ENCODE results near the gene INAFM2. TPM values are rescaled to one million over a fixed set of nuclear protein-coding genes. Genes with fewer than 3 reads are reported as not detected.

INAFM2 gene
- total and polyA plus RNA-seq, 4 donors = 3.3 to 5.7 (median 4.4) TPM

GRCh38 chr15:40295297-40295696, 28.2 kb upstream of the INAFM2 start:
- Histone ChIP-seq H3K9ac (ENCODE audit: low read depth in 1 of 2, low read length in 2 of 2) (no peak overlapping the region), H3K9me3 (ENCODE audit: control insufficient read depth in 4 of 4, low read length in 3 of 4) (peaks cover 0 to 1% (median 0%) of the 10 kb centered on the region in 4 donors), H3K36me3 (ENCODE audit: control insufficient read depth in 4 of 4, insufficient read depth in 3 of 4, low read depth in 1 of 4, low read length in 3 of 4) (peaks cover 0 to 2% (median 0%) of the 10 kb centered on the region in 4 donors), H3K4me1 (ENCODE audit: control insufficient read depth in 4 of 4, insufficient read depth in 4 of 4, low read length in 3 of 4) (peaks cover 0 to 6% (median 3%) of the 10 kb centered on the region in 4 donors), H3K27ac (ENCODE audit: low read depth in 1 of 2, low read length in 2 of 2) (no peak overlapping the region), H3K27me3 (ENCODE audit: control insufficient read depth in 4 of 4, insufficient read depth in 4 of 4, low read length in 3 of 4) (no peaks in the 10 kb centered on the region), H3K4me3 (ENCODE audit: low read depth in 1 of 3, low read length in 3 of 3) (no peak overlapping the region)
- WGBS = 88% methylated on average over 1 of the region's 1 CpG
- TF ChIP-seq FOXA1 (IDR thresholded peaks at IDR 0.05) (no peak), REST (IDR thresholded peaks at IDR 0.05) (no peak), JUND (IDR thresholded peaks at IDR 0.05) (no peak), RAD21 (IDR thresholded peaks at IDR 0.05) (no peak), GABPA (IDR thresholded peaks at IDR 0.05 in 1 of 2, conservative IDR thresholded peaks at IDR 0.05 in 1 of 2) (no peak), TAF1 (conservative IDR thresholded peaks at IDR 0.05) (no peak), YY1 (IDR thresholded peaks at IDR 0.05) (no peak), EGR1 (IDR thresholded peaks at IDR 0.05; ENCODE audit: low read depth in 2 of 2) (no peak), CTCF (IDR thresholded peaks at IDR 0.05; ENCODE audit: low read depth, low read length, missing input control) (no peak), HNF4A (conservative IDR thresholded peaks at IDR 0.05) (no peak), HNF4G (IDR thresholded peaks at IDR 0.05) (no peak), RXRA (IDR thresholded peaks at IDR 0.05) (no peak), FOXA2 (IDR thresholded peaks at IDR 0.05) (no peak), MAX (IDR thresholded peaks at IDR 0.05) (no peak), SP1 (IDR thresholded peaks at IDR 0.05) (no peak), NR2F2 (IDR thresholded peaks at IDR 0.05) (no peak), ZBTB33 (IDR thresholded peaks at IDR 0.05) (no peak), ATF3 (IDR thresholded peaks at IDR 0.05) (no peak)
- DNase-seq (ENCODE audit: low spot score) = no peak

Measured in liver (tissue), 9 donors.